HG03097 (cell line): ENCODE measurements around the gene TUBA1C.
"Not testable (repeated sequence)": the region's sequence is repeated elsewhere in the genome, so short reads cannot be mapped to it uniquely, and the experiment has no call there.

Source experiments
- ATAC-seq: cut with Tn5 transposase; IDR thresholded peaks from one replicate; pipeline ENCODE4 v1.9.1; 2021; ENCODE audit not compliant: unreplicated experiment, low FRiP score

The TUBA1C gene

GRCh38 chr12:49255456-49255855, 9.4 kb upstream of the TUBA1C start:
- ATAC-seq: not testable (repeated sequence)

- ATAC-seq: no peak
These were observed 8.8 kb upstream of the TUBA1C start for GRCh38 chr12:49255857-49256637.

GRCh38 chr12:49257508-49258184, 7.2 kb upstream of the TUBA1C start:
- ATAC-seq: not testable (repeated sequence)

GRCh38 chr12:49259452-49259851, 5.4 kb upstream of the TUBA1C start:
- ATAC-seq: no peak

GRCh38 chr12:49260166-49260565, 4.7 kb upstream of the TUBA1C start:
- no peak for ATAC-seq

GRCh38 chr12:49260571-49261363, 4.1 kb upstream of the TUBA1C start:
- no peak for ATAC-seq

GRCh38 chr12:49261721-49262120, 3.2 kb upstream of the TUBA1C start:
- ATAC-seq: no peak

GRCh38 chr12:49263400-49263763, 1.5 kb upstream of the TUBA1C start:
- no peak for ATAC-seq

GRCh38 chr12:49264466-49264872, 413 bp upstream of the TUBA1C start:
- ATAC-seq: peak; percentile 25

- ATAC-seq: not testable (repeated sequence)
These were observed 4.3 kb downstream of the TUBA1C start for GRCh38 chr12:49269191-49269590.

GRCh38 chr12:49272790-49273725, 8.2 kb downstream of the TUBA1C start:
- ATAC-seq: no peak

GRCh38 chr12:49273726-49274395, 9.0 kb downstream of the TUBA1C start:
- no peak for ATAC-seq

GRCh38 chr12:49274396-49275069, 9.7 kb downstream of the TUBA1C start:
- no peak for ATAC-seq

GRCh38 chr12:49276304-49277290, 11.7 kb downstream of the TUBA1C start:
- ATAC-seq: no peak

- no peak for ATAC-seq
These were observed 12.6 kb downstream of the TUBA1C start for GRCh38 chr12:49277466-49277865.

- ATAC-seq: no peak
These were observed 14.9 kb downstream of the TUBA1C start for GRCh38 chr12:49279706-49280159.

- not testable (repeated sequence) for ATAC-seq
These were observed 15.7 kb downstream of the TUBA1C start for GRCh38 chr12:49280545-49280944.

GRCh38 chr12:49282302-49282701, 17.4 kb downstream of the TUBA1C start:
- no peak for ATAC-seq
